HEK293 (cell line): ENCODE data around the gene UBXN11.

Experiments
- CTCF ChIA-PET: fragments of 350-600 bp; formaldehyde crosslinking; extraction: SDS; loops from one replicate; lab custom pipeline; 2021; ENCODE audit warnings: antibody characterized with exemption; lab: Yijun Ruan, JAX
- POLR2A ChIA-PET: fragments of 300-600 bp; formaldehyde crosslinking; extraction: SDS; loops from one replicate; lab custom pipeline; 2020; ENCODE audit warnings: antibody characterized with exemption, inconsistent platforms; lab: Yijun Ruan, JAX
- H3K27ac ChIP-seq: fragments of 200-500 bp; sonication (Bioruptor generic); 2 replicates; pipeline ENCODE4 v1.5.1; 2014; ENCODE audit warnings: low read depth, low read length, control low read depth, inconsistent platforms; ENCODE audit errors: extremely low read depth
- H3K36me3 ChIP-seq, 2 experiments: fragments of 200-500 bp in 1 of 2; sonication (Bioruptor generic) in 1 of 2; 1 replicate in 1 of 2; 2 replicates in 1 of 2; pipeline ENCODE4 v1.5.1; 2014 to 2017; ENCODE audit warnings: inconsistent platforms in 2 of 2, low read length in 2 of 2; ENCODE audit not compliant: control insufficient read depth in 2 of 2, insufficient read depth in 1 of 2
- H3K4me1 ChIP-seq: fragments of 200-500 bp; sonication (Bioruptor generic); 2 replicates; pipeline ENCODE4 v1.5.1; 2014; ENCODE audit warnings: mild to moderate bottlenecking, low read length, inconsistent platforms; ENCODE audit not compliant: control insufficient read depth, insufficient read depth
- H3K4me3 ChIP-seq: 2 replicates; pipeline ENCODE4 v1.5.1; 2011; ENCODE audit warnings: low read depth, mild to moderate bottlenecking, control low read depth, low read length, moderate library complexity
- H3K9me3 ChIP-seq: fragments of 200-500 bp; sonication (Bioruptor generic); 2 replicates; pipeline ENCODE4 v1.5.1; 2014; ENCODE audit warnings: low read depth, low read length, inconsistent platforms; ENCODE audit not compliant: control insufficient read depth, insufficient read depth
- BCL11A ChIP-seq: fragments of 450-650 bp; formaldehyde crosslinking; IDR thresholded peaks from 2 replicates; pipeline ENCODE4 v1.5.1; 2016; ENCODE audit warnings: low read depth, missing biosample characterization, missing genetic modification characterization
- EGR2 ChIP-seq: fragments of 450-650 bp; formaldehyde crosslinking; IDR thresholded peaks from 2 replicates; pipeline ENCODE4 v1.5.1; 2016; ENCODE audit warnings: low read depth, missing biosample characterization, missing genetic modification characterization
- INSM2 ChIP-seq: fragments of 450-650 bp; formaldehyde crosslinking; IDR thresholded peaks from 2 replicates; pipeline ENCODE4 v1.5.1; 2016; ENCODE audit warnings: missing biosample characterization, missing genetic modification characterization
- KLF8 ChIP-seq: fragments of 450-650 bp; formaldehyde crosslinking; IDR thresholded peaks from 2 replicates; pipeline ENCODE4 v1.5.1; 2016; ENCODE audit warnings: missing biosample characterization, missing genetic modification characterization
- PATZ1 ChIP-seq: fragments of 450-650 bp; formaldehyde crosslinking; IDR thresholded peaks from 2 replicates; pipeline ENCODE4 v1.5.1; 2016; ENCODE audit warnings: missing biosample characterization, missing genetic modification characterization
- PRDM4 ChIP-seq: fragments of 450-650 bp; formaldehyde crosslinking; IDR thresholded peaks from 2 replicates; pipeline ENCODE4 v1.5.1; 2017; ENCODE audit warnings: missing biosample characterization, missing genetic modification characterization
- SP7 ChIP-seq: fragments of 450-650 bp; formaldehyde crosslinking; IDR thresholded peaks from 2 replicates; pipeline ENCODE4 v1.5.1; 2016; ENCODE audit warnings: missing biosample characterization, missing genetic modification characterization
- ZBTB20 ChIP-seq: fragments of 450-650 bp; formaldehyde crosslinking; IDR thresholded peaks from 2 replicates; pipeline ENCODE4 v1.5.1; 2016; ENCODE audit warnings: missing biosample characterization, missing genetic modification characterization
- ZBTB7A ChIP-seq: fragments of 450-650 bp; formaldehyde crosslinking; IDR thresholded peaks from 2 replicates; pipeline ENCODE4 v1.5.1; 2016; ENCODE audit warnings: low read depth, missing biosample characterization, missing genetic modification characterization
- ZFHX2 ChIP-seq: fragments of 450-650 bp; formaldehyde crosslinking; conservative IDR thresholded peaks from 2 replicates; pipeline ENCODE4 v1.5.1; 2016; ENCODE audit warnings: missing biosample characterization, missing genetic modification characterization
- ZIC2 ChIP-seq: fragments of 450-650 bp; formaldehyde crosslinking; IDR thresholded peaks from 2 replicates; pipeline ENCODE4 v1.5.1; 2016; ENCODE audit warnings: missing biosample characterization, missing genetic modification characterization
- ZNF184 ChIP-seq: fragments of 450-650 bp; IDR thresholded peaks from 2 replicates; pipeline ENCODE4 v1.5.1; 2018; ENCODE audit warnings: missing biosample characterization, mild to moderate bottlenecking, missing genetic modification characterization
- ZNF2 ChIP-seq: fragments of 450-650 bp; formaldehyde crosslinking; IDR thresholded peaks from 2 replicates; pipeline ENCODE4 v1.5.1; 2016; ENCODE audit warnings: missing biosample characterization, missing genetic modification characterization
- ZNF488 ChIP-seq: fragments of 450-650 bp; formaldehyde crosslinking; IDR thresholded peaks from 2 replicates; pipeline ENCODE4 v1.5.1; 2016; ENCODE audit warnings: missing biosample characterization, missing genetic modification characterization
- ZNF510 ChIP-seq: fragments of 450-650 bp; formaldehyde crosslinking; IDR thresholded peaks from 2 replicates; pipeline ENCODE4 v1.5.1; 2018; ENCODE audit warnings: mild to moderate bottlenecking, missing genetic modification characterization, missing biosample characterization; ENCODE audit not compliant: insufficient replicate concordance
- ZNF513 ChIP-seq: fragments of 450-650 bp; IDR thresholded peaks from 2 replicates; pipeline ENCODE4 v1.5.1; 2018; ENCODE audit warnings: missing biosample characterization, missing genetic modification characterization
- ZNF654 ChIP-seq: fragments of 450-650 bp; formaldehyde crosslinking; IDR thresholded peaks from 2 replicates; pipeline ENCODE4 v1.5.1; 2016; ENCODE audit warnings: low read depth, missing biosample characterization, missing genetic modification characterization

Gene UBXN11

GRCh38 chr1:26289158-26290059, 17.0 kb downstream of the UBXN11 start:
- CTCF ChIA-PET, result interaction anchor here (0.7 to 10.2 kb wide), 9 partner anchors 10 to 128 kb away, joined by 3 to 203 read pairs (median 4); partner anchors contain the start of gene CD52
- Histone ChIP-seq H3K4me1 (no peaks in the 10 kb centered on the region), H3K4me3 (no peak overlapping the region), H3K36me3 (peaks cover 0 to 9% of the 10 kb centered on the region in 2 experiments; a peak in 1 of 3 replicates), H3K9me3 (no peaks in the 10 kb centered on the region), H3K27ac (no peak overlapping the region)
- POLR2A ChIA-PET, result interaction anchor here (0.7 to 1.6 kb wide), 2 partner anchors 25 to 119 kb away, joined by 3 read pairs; no protein-coding TSS in a partner anchor
- no peak for TF ChIP-seq ZNF2 (tag by site-specific recombination)
- TF ChIP-seq ZIC2, result peak; percentile 74
- TF ChIP-seq ZFHX2 (tag by site-specific recombination), result peak; percentile 95
- TF ChIP-seq EGR2 (tag by site-specific recombination), result peak; percentile 95

- H3K4me1 ChIP-seq, result no peaks in the 10 kb centered on the region
Measured at GRCh38 chr1:26288311-26288941, 18.0 kb downstream of the UBXN11 start.

GRCh38 chr1:26287811-26288210, 18.6 kb downstream of the UBXN11 start:
- no peak for TF ChIP-seq ZNF488
- no peak for TF ChIP-seq PATZ1
- TF ChIP-seq ZNF510 (tag by site-specific recombination), result no peak
- no peak for TF ChIP-seq PRDM4 (tag by site-specific recombination)
- no peak for TF ChIP-seq INSM2
- no peak for TF ChIP-seq KLF8 (tag by site-specific recombination)
- no peak for TF ChIP-seq ZNF513
- TF ChIP-seq BCL11A, result no peak
- no peak for TF ChIP-seq SP7 (tag by site-specific recombination)
- no peak for TF ChIP-seq ZNF654 (tag by site-specific recombination)
- TF ChIP-seq ZNF184, result no peak
- H3K4me1 ChIP-seq, result no peaks in the 10 kb centered on the region
- ChIA-PET POLR2A (no interaction called here), CTCF (interaction anchor here (1.2 to 10.2 kb wide), 4 partner anchors 30 to 129 kb away, joined by 3 to 203 read pairs (median 25); partner anchors contain the start of gene CD52)
- peaks cover 0 to 10% of the 10 kb centered on the region in 2 experiments; a peak in 1 of 3 replicates for H3K36me3 ChIP-seq
- no peaks in the 10 kb centered on the region for H3K9me3 ChIP-seq
- no peak overlapping the region for H3K27ac ChIP-seq
- no peak overlapping the region for H3K4me3 ChIP-seq

More at GRCh38 chr1:26288311-26288941, 18.0 kb downstream of the UBXN11 start:
- Histone ChIP-seq H3K36me3 (peaks cover 0 to 7% of the 10 kb centered on the region in 2 experiments; a peak in 1 of 3 replicates), H3K4me3 (no peak overlapping the region), H3K9me3 (no peaks in the 10 kb centered on the region), H3K27ac (no peak overlapping the region)
- ChIA-PET CTCF (interaction anchor here (0.6 to 10.2 kb wide), 9 partner anchors 9 to 1073 kb away, joined by 3 to 203 read pairs (median 4); partner anchors contain the start of gene CD52), POLR2A (interaction anchor here (0.7 to 1.6 kb wide), 2 partner anchors 26 to 118 kb away, joined by 3 read pairs; no protein-coding TSS in a partner anchor)
- TF ChIP-seq ZBTB7A (no peak), ZBTB20 (peak; percentile 76)
